BLaER1 (cell line): Measurements from ENCODE around the gene ZBED4.

Experiments used
- H3K27ac ChIP-seq: shearing (Covaris generic); formaldehyde crosslinking; 2 replicates; pipeline ENCODE4 v1.8.1; 2022
- H3K27me3 ChIP-seq: shearing (Covaris generic); formaldehyde crosslinking; 2 replicates; pipeline ENCODE4 v1.8.1; 2022
- H3K36me3 ChIP-seq: shearing (Covaris generic); formaldehyde crosslinking; 2 replicates; pipeline ENCODE4 v1.8.1; 2022
- H3K4me1 ChIP-seq: shearing (Covaris generic); formaldehyde crosslinking; 2 replicates; pipeline ENCODE4 v1.8.1; 2022
- H3K4me2 ChIP-seq: shearing (Covaris generic); formaldehyde crosslinking; 2 replicates; pipeline ENCODE4 v1.8.1; 2022
- H3K4me3 ChIP-seq: shearing (Covaris generic); formaldehyde crosslinking; 2 replicates; pipeline ENCODE4 v1.8.1; 2022
- H3K9ac ChIP-seq: shearing (Covaris generic); formaldehyde crosslinking; 2 replicates; pipeline ENCODE4 v1.8.1; 2022
- H3K9me3 ChIP-seq: shearing (Covaris generic); formaldehyde crosslinking; 2 replicates; pipeline ENCODE4 v1.8.1; 2022
- H4K20me1 ChIP-seq: shearing (Covaris generic); formaldehyde crosslinking; 2 replicates; pipeline ENCODE4 v1.8.1; 2022
- Cebpa-rat ChIP-seq: shearing (Covaris generic); IDR thresholded peaks from 2 replicates; pipeline ENCODE4 v1.8.1; 2022

Gene ZBED4

DNA sequence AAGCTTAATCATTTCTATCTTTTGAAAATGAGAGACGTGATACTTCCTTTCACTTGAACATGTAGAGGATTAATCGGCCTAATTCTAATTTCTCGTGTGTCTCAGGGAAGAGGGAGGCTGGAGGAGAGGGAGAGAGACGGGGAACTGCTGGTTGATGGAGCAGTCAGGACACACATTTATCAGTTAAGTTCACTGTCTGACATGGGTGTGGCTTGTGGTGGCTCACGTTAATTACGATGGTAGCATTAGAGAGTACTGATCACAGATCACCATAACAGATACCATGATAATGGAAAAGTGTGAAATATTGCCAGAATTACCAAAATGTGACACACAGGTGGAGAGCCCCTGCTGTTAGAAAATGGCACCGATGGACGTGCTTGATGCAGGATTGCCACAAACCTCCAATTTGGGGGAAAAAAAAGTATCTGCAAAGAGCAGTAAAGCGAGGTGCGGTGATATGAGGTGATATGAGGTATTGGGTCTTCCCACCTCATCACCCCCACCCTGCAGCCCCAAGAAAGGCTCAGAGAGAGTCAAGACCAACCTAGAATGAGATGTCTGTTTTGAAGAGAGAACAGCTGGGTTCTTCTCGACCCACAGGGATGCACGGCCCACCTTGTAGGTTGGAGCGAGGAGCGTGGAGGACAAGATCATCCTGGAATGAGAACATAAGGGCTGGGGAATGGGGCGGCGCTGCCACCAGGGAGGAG lies 19.7 kb downstream of the ZBED4 start:
- Histone ChIP-seq H3K27me3 (no peaks in the 10 kb centered on the region), H3K9ac (no peak overlapping the region), H4K20me1 (peaks cover 98% of the 10 kb centered on the region), H3K4me2 (no peak overlapping the region), H3K27ac (no peak overlapping the region), H3K4me1 (peaks cover 8% of the 10 kb centered on the region; the same call in 1 of the 2 replicates), H3K4me3 (no peak overlapping the region), H3K36me3 (peaks cover 88% of the 10 kb centered on the region), H3K9me3 (peaks cover 96% of the 10 kb centered on the region)
- TF ChIP-seq Cebpa-rat, result no peak

DNA sequence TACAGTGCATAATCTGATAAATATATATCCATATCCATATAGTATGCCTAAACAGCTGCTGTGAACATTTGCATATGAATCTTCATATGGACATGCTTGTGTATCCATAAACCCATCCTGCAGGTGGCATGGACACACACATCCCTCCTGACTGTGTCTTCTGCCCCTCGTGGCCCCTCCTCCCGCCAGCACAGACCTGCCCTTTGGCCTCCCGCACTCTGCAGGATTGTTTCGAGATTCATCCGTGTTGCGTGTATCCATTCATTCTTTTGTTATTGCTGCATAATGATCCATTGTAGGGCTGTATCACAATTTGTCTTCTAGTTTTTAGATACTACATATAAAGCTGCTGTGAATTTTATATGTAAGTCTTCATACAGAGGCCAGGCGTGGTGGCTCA lies 24.0 kb downstream of the ZBED4 start:
- Histone ChIP-seq H3K4me1 (peaks cover 25% of the 10 kb centered on the region), H3K9ac (no peak overlapping the region), H3K27me3 (no peaks in the 10 kb centered on the region), H3K27ac (no peak overlapping the region), H3K4me2 (no peak overlapping the region), H3K36me3 (peaks cover 81% of the 10 kb centered on the region), H3K9me3 (peaks cover 64% of the 10 kb centered on the region), H3K4me3 (0 out of 2 replicates have a peak overlapping the region, but pooled peaks have one; percentile 5), H4K20me1 (peaks cover 91% of the 10 kb centered on the region)
- TF ChIP-seq Cebpa-rat, result no peak

DNA sequence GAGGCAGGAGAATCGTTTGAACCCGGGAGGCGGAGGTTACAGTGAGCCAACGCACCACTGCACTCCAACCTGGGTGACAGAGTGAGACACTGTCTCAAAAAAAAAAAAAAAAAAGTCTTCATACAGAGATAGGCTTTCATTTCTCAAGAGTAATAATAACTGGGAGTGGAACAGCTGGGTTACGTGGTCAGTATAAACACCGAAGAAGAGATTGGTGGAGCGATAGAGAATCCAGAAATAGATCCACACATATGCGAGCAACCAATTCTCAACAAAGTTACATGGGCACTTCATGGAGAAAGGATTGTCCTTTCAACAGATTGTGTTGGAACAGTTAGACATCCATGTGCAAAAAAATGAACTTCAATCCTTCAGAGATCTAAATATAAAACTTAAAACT lies 24.6 kb downstream of the ZBED4 start:
- TF ChIP-seq Cebpa-rat, result no peak
- peaks cover 81% of the 10 kb centered on the region for H3K36me3 ChIP-seq
- peaks cover 25% of the 10 kb centered on the region for H3K4me1 ChIP-seq
- no peak overlapping the region for H3K4me2 ChIP-seq
- no peak overlapping the region for H3K9ac ChIP-seq
- 0 out of 2 replicates have a peak overlapping the region, but pooled peaks have one; percentile 5 for H3K4me3 ChIP-seq
- no peak overlapping the region for H3K27ac ChIP-seq
- peaks cover 91% of the 10 kb centered on the region for H4K20me1 ChIP-seq
- H3K9me3 ChIP-seq, result peaks cover 58% of the 10 kb centered on the region
- H3K27me3 ChIP-seq, result no peaks in the 10 kb centered on the region

DNA sequence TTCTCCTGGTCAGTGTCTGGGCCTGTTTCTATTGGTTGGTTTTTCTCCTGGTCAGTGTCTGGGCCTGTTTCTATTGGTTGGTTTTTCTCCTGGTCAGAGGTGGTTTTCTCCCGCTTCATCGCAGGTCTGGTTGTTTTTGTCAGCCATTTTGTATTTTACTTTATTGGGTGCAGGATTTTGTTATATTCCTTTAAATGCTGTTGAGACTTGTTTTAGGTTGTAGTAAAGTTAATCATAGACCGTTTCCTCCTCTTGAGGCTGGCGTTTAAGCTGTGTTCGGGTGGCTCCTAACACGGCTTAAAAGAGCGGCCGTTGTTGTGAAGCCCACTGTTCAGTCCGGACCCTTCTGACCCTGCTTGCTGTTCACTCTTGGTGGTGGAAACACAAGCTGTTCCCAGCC lies 26.2 kb downstream of the ZBED4 start:
- Histone ChIP-seq H3K36me3 (peaks cover 81% of the 10 kb centered on the region), H3K4me2 (peak overlapping the region; percentile 70)

DNA sequence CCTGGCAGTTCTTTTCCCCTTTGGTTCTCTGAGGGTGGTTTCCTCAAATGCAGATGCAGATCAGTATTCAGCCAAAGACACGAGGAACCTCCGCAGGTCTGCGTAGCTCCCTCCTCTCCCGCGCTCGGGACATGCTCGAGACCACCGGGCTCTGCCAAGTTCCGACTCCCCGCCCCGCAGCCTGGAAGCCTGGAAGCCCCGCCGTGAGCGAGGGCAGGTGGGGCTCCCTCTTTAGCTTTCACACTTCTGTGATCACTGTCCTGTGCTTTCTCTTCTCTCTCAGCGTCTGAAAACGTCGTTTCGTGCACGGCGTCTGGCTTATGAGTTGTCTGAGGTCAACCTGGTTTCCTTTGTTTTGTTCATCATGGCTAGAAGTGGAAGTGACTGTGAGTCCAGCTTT lies 26.6 kb downstream of the ZBED4 start:
- peaks cover 91% of the 10 kb centered on the region for H4K20me1 ChIP-seq
- H3K4me1 ChIP-seq, result peaks cover 25% of the 10 kb centered on the region
- peak overlapping the region; percentile 70 for H3K4me2 ChIP-seq
- H3K9me3 ChIP-seq, result peaks cover 51% of the 10 kb centered on the region
- H3K27ac ChIP-seq, result peak overlapping the region; percentile 50; the same call in 1 of the 2 replicates
- H3K9ac ChIP-seq, result peak overlapping the region; percentile 62; the same call in 1 of the 2 replicates
- H3K36me3 ChIP-seq, result peaks cover 81% of the 10 kb centered on the region
- TF ChIP-seq Cebpa-rat, result no peak
- no peak overlapping the region for H3K4me3 ChIP-seq
- H3K27me3 ChIP-seq, result no peaks in the 10 kb centered on the region

More for the DNA sequence above, 26.2 kb downstream of the ZBED4 start:
- H3K27me3 ChIP-seq, result no peaks in the 10 kb centered on the region
- no peak overlapping the region for H3K4me3 ChIP-seq
- peaks cover 91% of the 10 kb centered on the region for H4K20me1 ChIP-seq
- no peak for TF ChIP-seq Cebpa-rat
- peak overlapping the region; percentile 50; the same call in 1 of the 2 replicates for H3K27ac ChIP-seq
- H3K4me1 ChIP-seq, result peaks cover 25% of the 10 kb centered on the region
- peak overlapping the region; percentile 62; the same call in 1 of the 2 replicates for H3K9ac ChIP-seq
- H3K9me3 ChIP-seq, result peaks cover 51% of the 10 kb centered on the region

DNA sequence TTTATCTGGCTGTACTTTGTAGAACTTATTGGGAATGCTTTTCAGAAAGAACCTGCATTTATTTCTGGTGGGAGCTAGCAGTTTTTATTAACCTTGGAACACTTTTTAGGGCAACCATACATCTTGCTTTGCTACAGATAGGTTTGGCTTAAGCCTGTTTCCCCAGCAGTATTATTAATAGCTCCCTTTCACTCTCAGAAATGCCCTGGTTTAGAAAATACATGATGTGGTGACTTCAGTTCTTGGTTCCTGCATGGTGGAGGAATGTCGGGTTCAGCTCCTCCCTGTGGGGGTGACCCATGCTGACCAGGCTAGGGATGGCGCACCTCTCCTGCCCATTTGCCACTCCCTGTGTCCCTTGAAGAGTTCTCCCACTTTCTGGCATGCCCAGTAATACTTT lies 28.2 kb downstream of the ZBED4 start:
- Histone ChIP-seq H3K9me3 (peaks cover 53% of the 10 kb centered on the region), H3K4me1 (peaks cover 25% of the 10 kb centered on the region), H3K36me3 (peaks cover 84% of the 10 kb centered on the region), H3K4me2 (no peak overlapping the region), H3K9ac (no peak overlapping the region), H3K4me3 (no peak overlapping the region), H3K27me3 (no peaks in the 10 kb centered on the region), H3K27ac (no peak overlapping the region), H4K20me1 (peaks cover 94% of the 10 kb centered on the region)
- no peak for TF ChIP-seq Cebpa-rat

DNA sequence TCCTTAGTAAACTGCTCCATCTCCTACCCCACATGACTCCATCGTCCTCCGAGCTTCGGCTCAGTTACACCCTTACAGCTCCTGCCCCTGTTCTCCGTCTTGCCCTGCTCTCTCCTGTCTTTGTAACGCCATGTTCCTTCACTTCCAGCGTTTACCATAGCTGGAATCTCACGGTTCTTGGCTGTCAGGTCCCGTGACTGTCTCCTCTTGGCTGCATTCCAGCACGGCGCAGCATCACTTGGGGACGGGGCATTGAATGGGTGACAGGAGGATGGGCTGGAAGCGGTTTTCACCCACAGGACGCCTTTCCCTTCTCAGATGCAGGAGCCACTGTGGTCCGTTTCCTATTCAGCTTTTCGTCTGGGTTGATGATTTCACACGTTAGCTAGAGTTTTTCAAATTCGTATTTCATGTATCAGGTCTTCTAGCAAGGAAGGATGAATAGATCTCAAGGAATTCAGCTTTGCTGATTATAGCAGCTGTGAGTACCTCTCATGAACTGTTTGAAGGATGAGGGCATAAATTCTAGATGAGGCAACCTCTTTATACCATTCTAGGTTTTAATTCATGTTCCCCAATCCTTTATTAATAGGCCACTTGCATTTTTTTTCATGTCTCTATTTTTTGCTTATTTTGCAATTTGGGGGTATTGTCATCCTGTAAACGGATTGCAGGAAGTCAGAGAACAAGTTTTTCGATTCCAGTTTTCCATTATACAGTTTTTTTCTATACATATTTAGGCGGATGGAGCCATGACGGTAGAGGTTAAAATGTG lies 29.1 kb downstream of the ZBED4 start:
- Histone ChIP-seq H3K27ac (no peak overlapping the region), H3K27me3 (no peaks in the 10 kb centered on the region), H3K4me3 (no peak overlapping the region), H3K9me3 (peaks cover 46% of the 10 kb centered on the region), H3K4me1 (peaks cover 25% of the 10 kb centered on the region), H4K20me1 (peaks cover 94% of the 10 kb centered on the region), H3K4me2 (no peak overlapping the region), H3K36me3 (peaks cover 84% of the 10 kb centered on the region), H3K9ac (no peak overlapping the region)
- no peak for TF ChIP-seq Cebpa-rat

DNA sequence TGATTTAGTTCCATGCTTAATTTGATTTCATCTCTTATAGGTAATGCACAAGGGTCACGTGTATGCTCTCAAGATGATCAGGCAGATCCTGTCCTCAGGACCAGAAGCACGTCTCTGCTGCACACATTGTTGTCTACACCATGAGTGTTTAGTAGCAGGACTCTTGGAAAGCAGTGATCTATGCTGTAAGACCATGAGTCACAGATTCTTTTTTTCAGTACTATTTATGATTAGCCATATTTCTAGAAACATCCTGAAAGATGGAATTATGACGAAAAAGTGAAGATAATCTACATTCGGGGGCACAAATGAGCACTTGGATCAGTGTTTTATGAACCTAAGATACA lies 29.6 kb downstream of the ZBED4 start:
- no peak overlapping the region for H3K4me3 ChIP-seq
- no peak overlapping the region for H3K4me2 ChIP-seq
- no peak overlapping the region for H3K27ac ChIP-seq
- H3K9ac ChIP-seq, result no peak overlapping the region
- peaks cover 43% of the 10 kb centered on the region for H3K9me3 ChIP-seq
- H4K20me1 ChIP-seq, result peaks cover 94% of the 10 kb centered on the region
- peaks cover 84% of the 10 kb centered on the region for H3K36me3 ChIP-seq
- no peak for TF ChIP-seq Cebpa-rat
- H3K4me1 ChIP-seq, result peaks cover 25% of the 10 kb centered on the region
- no peaks in the 10 kb centered on the region for H3K27me3 ChIP-seq

DNA sequence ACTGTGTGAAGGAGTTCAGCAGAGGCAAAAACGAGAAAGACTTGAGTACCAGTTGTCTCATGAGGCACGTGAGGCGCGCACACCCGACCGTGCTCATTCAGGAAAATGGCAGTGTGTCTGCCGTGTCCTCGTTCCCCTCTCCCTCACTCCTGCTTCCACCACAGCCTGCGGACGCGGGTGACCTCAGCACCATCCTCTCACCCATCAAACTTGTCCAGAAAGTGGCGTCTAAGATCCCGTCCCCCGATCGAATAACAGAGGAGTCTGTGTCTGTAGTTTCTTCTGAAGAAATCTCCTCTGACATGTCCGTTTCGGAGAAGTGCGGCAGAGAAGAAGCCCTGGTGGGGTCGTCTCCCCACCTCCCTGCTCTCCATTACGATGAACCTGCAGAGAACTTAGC lies 30.4 kb downstream of the ZBED4 start:
- peaks cover 84% of the 10 kb centered on the region for H3K36me3 ChIP-seq
- peaks cover 43% of the 10 kb centered on the region for H3K9me3 ChIP-seq
- no peak overlapping the region for H3K4me3 ChIP-seq
- H3K27ac ChIP-seq, result no peak overlapping the region
- H3K4me2 ChIP-seq, result no peak overlapping the region
- no peak overlapping the region for H3K9ac ChIP-seq
- no peak for TF ChIP-seq Cebpa-rat
- no peaks in the 10 kb centered on the region for H3K27me3 ChIP-seq
- H3K4me1 ChIP-seq, result peaks cover 25% of the 10 kb centered on the region
- peaks cover 96% of the 10 kb centered on the region for H4K20me1 ChIP-seq
